ENCODE data around the gene METTL15.
"Not testable (repeated sequence)": the region's sequence is repeated elsewhere in the genome, so short reads cannot be mapped to it uniquely, and the experiment has no call there.

The METTL15 gene

GRCh38 chr11:28110108-28110820, 2.1 kb downstream of the METTL15 start:
- DNase-seq (ENCODE audit: low spot score) = peak; percentile 70

GRCh38 chr11:28110821-28111200, 2.6 kb downstream of the METTL15 start:
- peak; percentile 11 for DNase-seq (ENCODE audit: low spot score)

GRCh38 chr11:28114116-28114515, 5.9 kb downstream of the METTL15 start:
- no peak for DNase-seq (ENCODE audit: low spot score)

- no peak for DNase-seq (ENCODE audit: low spot score)
Measured at GRCh38 chr11:28114731-28115130, 6.5 kb downstream of the METTL15 start.

- no peak for DNase-seq (ENCODE audit: low spot score)
Measured at GRCh38 chr11:28117712-28118111, 9.5 kb downstream of the METTL15 start.

- DNase-seq (ENCODE audit: low spot score) = no peak
Measured at GRCh38 chr11:28123151-28123581, 15.0 kb downstream of the METTL15 start.

- no peak for DNase-seq (ENCODE audit: low spot score)
Measured at GRCh38 chr11:28132548-28132947, 24.4 kb downstream of the METTL15 start.

GRCh38 chr11:28133146-28133545, 25.0 kb downstream of the METTL15 start:
- peak; percentile 19 for DNase-seq (ENCODE audit: low spot score)

- not testable (repeated sequence) for DNase-seq (ENCODE audit: low spot score)
Measured at GRCh38 chr11:28136157-28136556, 28.0 kb downstream of the METTL15 start.

GRCh38 chr11:28137366-28137765, 29.2 kb downstream of the METTL15 start:
- no peak for DNase-seq (ENCODE audit: low spot score)

GRCh38 chr11:28137832-28138231, 29.6 kb downstream of the METTL15 start:
- no peak for DNase-seq (ENCODE audit: low spot score)

- no peak for DNase-seq (ENCODE audit: low spot score)
Measured at GRCh38 chr11:28139841-28140415, 31.7 kb downstream of the METTL15 start.

GRCh38 chr11:28140689-28141455, 32.7 kb downstream of the METTL15 start:
- no peak for DNase-seq (ENCODE audit: low spot score)

GRCh38 chr11:28142724-28143123, 34.5 kb downstream of the METTL15 start:
- no peak for DNase-seq (ENCODE audit: low spot score)

GRCh38 chr11:28144808-28145207, 36.6 kb downstream of the METTL15 start:
- DNase-seq (ENCODE audit: low spot score) = no peak

- peak; percentile 87 for DNase-seq (ENCODE audit: low spot score)
Measured at GRCh38 chr11:28146123-28146751, 38.0 kb downstream of the METTL15 start.

- no peak for DNase-seq (ENCODE audit: low spot score)
Measured at GRCh38 chr11:28152743-28153142, 44.6 kb downstream of the METTL15 start.

- DNase-seq (ENCODE audit: low spot score) = no peak
Measured at GRCh38 chr11:28153586-28153985, 45.4 kb downstream of the METTL15 start.

GRCh38 chr11:28168718-28169117, 60.5 kb downstream of the METTL15 start:
- DNase-seq (ENCODE audit: low spot score) = no peak

- DNase-seq (ENCODE audit: low spot score) = peak; percentile 5
Measured at GRCh38 chr11:28169816-28170215, 61.6 kb downstream of the METTL15 start.

GRCh38 chr11:28170759-28171158, 62.6 kb downstream of the METTL15 start:
- DNase-seq (ENCODE audit: low spot score) = no peak

- peak; percentile 5 for DNase-seq (ENCODE audit: low spot score)
Measured at GRCh38 chr11:28176351-28176750, 68.2 kb downstream of the METTL15 start.

GRCh38 chr11:28195449-28195848, 87.3 kb downstream of the METTL15 start:
- DNase-seq (ENCODE audit: low spot score) = no peak
